Bronchial epithelial cell (primary cell): ENCODE data around the gene AHDC1. TPM values are rescaled to one million over a fixed set of nuclear protein-coding genes. Genes with fewer than 3 reads are reported as not detected.
"Not testable (repeated sequence)": the region's sequence is repeated elsewhere in the genome, so short reads cannot be mapped to it uniquely, and the experiment has no call there.

Source experiments
- DNase-seq: peaks from one replicate; pipeline ENCODE4 v3.0.0-alpha.2; 2010; ENCODE audit warnings: low read depth
- FAIRE-seq: peaks from 2 replicates; lab custom pipeline; 2011; peaks lifted over from hg19 to GRCh38; lab: Jason Lieb, UNC
- H3K27me3 ChIP-seq: 2 replicates; pipeline ENCODE4 v1.5.1; 2011; ENCODE audit warnings: low read length; ENCODE audit not compliant: control insufficient read depth, insufficient read depth
- H3K36me3 ChIP-seq: 2 replicates; pipeline ENCODE4 v1.5.1; 2011; ENCODE audit warnings: low read length; ENCODE audit not compliant: control insufficient read depth, insufficient read depth
- H3K4me3 ChIP-seq: 2 replicates; pipeline ENCODE4 v1.5.1; 2011; ENCODE audit warnings: mild to moderate bottlenecking, low read depth, low read length, control low read depth
- CTCF ChIP-seq: IDR thresholded peaks from 2 replicates; pipeline ENCODE4 v1.5.1; 2011; ENCODE audit warnings: mild to moderate bottlenecking, moderate library complexity, low read length, control low read depth, inconsistent platforms; ENCODE audit not compliant: insufficient read depth, severe bottlenecking
- total RNA-seq: library from RNA; depleted of rRNA; stranded (reverse); fragments of >200 nt; gene quantifications from 2 replicates; pipeline ENCODE4 v1.2.1, GENCODE V29; 2014

Gene AHDC1
- total RNA-seq, 1 donor from 2014 or later: 5.0 TPM

- Histone ChIP-seq H3K36me3 (peaks cover 34% of the 10 kb centered on the region), H3K27me3 (no peaks in the 10 kb centered on the region), H3K4me3 (no peak overlapping the region)
- DNase-seq (no peak), FAIRE-seq (no peak)
- TF ChIP-seq CTCF: no peak
Observed at GRCh38 chr1:27555700-27556424, 48.1 kb downstream of the AHDC1 start.

- H3K27me3 ChIP-seq: no peaks in the 10 kb centered on the region
- DNase-seq: no peak
- peaks cover 33% of the 10 kb centered on the region for H3K36me3 ChIP-seq
- TF ChIP-seq CTCF: no peak
- FAIRE-seq: peak; percentile 13
- no peak overlapping the region for H3K4me3 ChIP-seq
Observed at GRCh38 chr1:27554759-27555699, 48.9 kb downstream of the AHDC1 start.

- Histone ChIP-seq H3K27me3 (no peaks in the 10 kb centered on the region), H3K4me3 (no peak overlapping the region), H3K36me3 (peaks cover 34% of the 10 kb centered on the region)
- DNase-seq: no peak
- no peak for FAIRE-seq
- no peak for TF ChIP-seq CTCF
Observed at GRCh38 chr1:27554293-27554692, 49.7 kb downstream of the AHDC1 start.

- peaks cover 34% of the 10 kb centered on the region for H3K36me3 ChIP-seq
- H3K27me3 ChIP-seq, FAIRE-seq, DNase-seq, H3K4me3 ChIP-seq: not testable (repeated sequence)
Observed at GRCh38 chr1:27553823-27554222, 50.1 kb downstream of the AHDC1 start.

- peaks cover 29% of the 10 kb centered on the region for H3K36me3 ChIP-seq
Observed at GRCh38 chr1:27552911-27553420, 51.0 kb downstream of the AHDC1 start.

More at GRCh38 chr1:27552911-27553420, 51.0 kb downstream of the AHDC1 start:
- no peak for FAIRE-seq
- H3K27me3 ChIP-seq: no peaks in the 10 kb centered on the region
- no peak overlapping the region for H3K4me3 ChIP-seq
- TF ChIP-seq CTCF: no peak
- DNase-seq: no peak
